Neutrophil (primary cell): Measurements from ENCODE around the gene PPFIBP2.

Experiments used
- H3K27ac ChIP-seq: fragments of 200-600 bp; sonication (generic); 2 replicates; pipeline ENCODE4 v1.5.1; 2016; ENCODE audit warnings: mild to moderate bottlenecking, moderate library complexity
- H3K27me3 ChIP-seq: fragments of 200-600 bp; sonication (generic); 2 replicates; pipeline ENCODE4 v1.6.0; 2016; ENCODE audit warnings: mild to moderate bottlenecking
- H3K36me3 ChIP-seq: fragments of 200-600 bp; sonication (generic); 2 replicates; pipeline ENCODE4 v1.5.1; 2017
- H3K4me1 ChIP-seq, 2 experiments: fragments of 200-600 bp in 1 of 2; sonication (generic) in 1 of 2; 1 replicate in 1 of 2; 2 replicates in 1 of 2; pipeline versions ENCODE4 v1.5.1 to v1.6.1; 2013 to 2016; ENCODE audit warnings: low read depth in 1 of 2, low read length in 1 of 2, mild to moderate bottlenecking in 1 of 2, moderate library complexity in 1 of 2; ENCODE audit not compliant: control insufficient read depth in 1 of 2, insufficient read depth in 1 of 2
- H3K4me3 ChIP-seq, 2 experiments: fragments of 200-600 bp in 1 of 2; sonication (generic) in 1 of 2; 1 replicate in 1 of 2; 2 replicates in 1 of 2; pipeline ENCODE4 v1.5.1; 2013 to 2016; ENCODE audit warnings: low read depth in 1 of 2, low read length in 1 of 2, mild to moderate bottlenecking in 1 of 2, moderate library complexity in 1 of 2
- H3K9me3 ChIP-seq: fragments of 200-600 bp; sonication (generic); 2 replicates; pipeline ENCODE4 v1.5.1; 2016
- CTCF ChIP-seq: fragments of 200-600 bp; sonication (generic); IDR thresholded peaks from 2 replicates; pipeline ENCODE4 v1.5.1; 2016; ENCODE audit warnings: antibody characterized with exemption

Gene PPFIBP2

GRCh38 chr11:7691759-7692350 lies 178.1 kb downstream of the PPFIBP2 start:
- Histone ChIP-seq H3K27ac (no peak overlapping the region), H3K4me1 (no peaks in the 10 kb centered on the region), H3K9me3 (no peaks in the 10 kb centered on the region), H3K4me3 (no peak overlapping the region), H3K27me3 (peaks cover 72% of the 10 kb centered on the region), H3K36me3 (no peaks in the 10 kb centered on the region)
- no peak for TF ChIP-seq CTCF

- no peak for TF ChIP-seq CTCF
- H3K27ac ChIP-seq, result no peak overlapping the region
These were observed 178.6 kb downstream of the PPFIBP2 start for GRCh38 chr11:7692426-7692825.

GRCh38 chr11:7694235-7694634 lies 180.4 kb downstream of the PPFIBP2 start:
- H3K27ac ChIP-seq, result no peak overlapping the region
- H3K4me1 ChIP-seq, result no peaks in the 10 kb centered on the region
- no peak overlapping the region for H3K4me3 ChIP-seq
- H3K27me3 ChIP-seq, result peaks cover 65% of the 10 kb centered on the region
- H3K36me3 ChIP-seq, result no peaks in the 10 kb centered on the region
- TF ChIP-seq CTCF, result no peak
- no peaks in the 10 kb centered on the region for H3K9me3 ChIP-seq

More at GRCh38 chr11:7692426-7692825, 178.6 kb downstream of the PPFIBP2 start:
- Histone ChIP-seq H3K27me3 (peaks cover 71% of the 10 kb centered on the region), H3K9me3 (no peaks in the 10 kb centered on the region), H3K36me3 (no peaks in the 10 kb centered on the region), H3K4me1 (no peaks in the 10 kb centered on the region), H3K4me3 (no peak overlapping the region)

GRCh38 chr11:7696424-7696823 lies 182.6 kb downstream of the PPFIBP2 start:
- Histone ChIP-seq H3K4me3 (no peak overlapping the region), H3K36me3 (no peaks in the 10 kb centered on the region), H3K27me3 (peaks cover 61% of the 10 kb centered on the region), H3K4me1 (no peaks in the 10 kb centered on the region), H3K9me3 (no peaks in the 10 kb centered on the region), H3K27ac (no peak overlapping the region)
- no peak for TF ChIP-seq CTCF
